ENCODE data around the gene MFN2. TPM values are rescaled to one million over a fixed set of nuclear protein-coding genes. Genes with fewer than 3 reads are reported as not detected.

Gene MFN2
- total RNA-seq, 2 experiments from 2014 or later, result 52.5 to 71.6 TPM

GRCh38 chr1:11942280-11942679 is 38.0 kb upstream of the MFN2 start:
- no peak for ATAC-seq
- DNase-seq, result no peak
- ChIA-PET CTCF (no interaction called here), POLR2A (interaction anchor here (3.2 kb wide), 1 partner anchor 33 kb away, joined by 13 read pairs; no protein-coding TSS in a partner anchor)
- no peaks in the 10 kb centered on the region for H3K4me1 Mint-ChIP-seq
- H3K27ac Mint-ChIP-seq, result no peak overlapping the region
- H3K27me3 Mint-ChIP-seq, result no peaks in the 10 kb centered on the region
- peaks cover 3% of the 10 kb centered on the region for H3K36me3 Mint-ChIP-seq (ENCODE audit: low read depth)
- no peak overlapping the region for H3K4me3 Mint-ChIP-seq
- H3K9me3 Mint-ChIP-seq (ENCODE audit: low read depth), result peaks cover 5% of the 10 kb centered on the region
- intact Hi-C loops (cut with DNase I, micrococcal nuclease), result no loop called here

- POLR2A ChIA-PET, result no interaction called here
- ATAC-seq (no peak), DNase-seq (no peak)
- H3K27ac Mint-ChIP-seq, result no peak overlapping the region
- CTCF ChIA-PET, result interaction anchor here (0.5 kb wide), 1 partner anchor 1543 kb away, joined by 3 read pairs; no protein-coding TSS in a partner anchor
- H3K36me3 Mint-ChIP-seq (ENCODE audit: low read depth), result peaks cover 3% of the 10 kb centered on the region
- intact Hi-C loops (cut with DNase I, micrococcal nuclease), result no loop called here
- H3K4me3 Mint-ChIP-seq, result no peak overlapping the region
- no peaks in the 10 kb centered on the region for H3K27me3 Mint-ChIP-seq
- H3K4me1 Mint-ChIP-seq, result no peaks in the 10 kb centered on the region
- H3K9me3 Mint-ChIP-seq (ENCODE audit: low read depth), result peaks cover 5% of the 10 kb centered on the region
These were observed 36.6 kb upstream of the MFN2 start for GRCh38 chr1:11943619-11944018.

GRCh38 chr1:11944358-11944931 is 35.8 kb upstream of the MFN2 start:
- Mint-ChIP-seq H3K36me3 (ENCODE audit: low read depth) (peaks cover 4% of the 10 kb centered on the region), H3K9me3 (ENCODE audit: low read depth) (peaks cover 5% of the 10 kb centered on the region), H3K4me3 (no peak overlapping the region), H3K4me1 (no peaks in the 10 kb centered on the region), H3K27me3 (no peaks in the 10 kb centered on the region), H3K27ac (no peak overlapping the region)
- intact Hi-C loops (cut with DNase I, micrococcal nuclease), result no loop called here
- DNase-seq (no peak), ATAC-seq (no peak)
- CTCF ChIA-PET, result no interaction called here
- POLR2A ChIA-PET, result no interaction called here

GRCh38 chr1:11946647-11947046 is 33.6 kb upstream of the MFN2 start:
- Mint-ChIP-seq H3K27ac (no peak overlapping the region), H3K4me3 (no peak overlapping the region), H3K27me3 (no peaks in the 10 kb centered on the region), H3K36me3 (ENCODE audit: low read depth) (peaks cover 4% of the 10 kb centered on the region), H3K4me1 (no peaks in the 10 kb centered on the region), H3K9me3 (ENCODE audit: low read depth) (peaks cover 5% of the 10 kb centered on the region)
- intact Hi-C loops (cut with DNase I, micrococcal nuclease), result no loop called here
- ChIA-PET POLR2A (interaction anchor here (1.2 kb wide), 1 partner anchor 39 kb away, joined by 3 read pairs; no protein-coding TSS in a partner anchor), CTCF (no interaction called here)
- ATAC-seq (no peak), DNase-seq (no peak)

GRCh38 chr1:11948822-11949458 is 31.3 kb upstream of the MFN2 start:
- DNase-seq, result peak; percentile 46
- H3K9me3 Mint-ChIP-seq (ENCODE audit: low read depth), result peaks cover 5% of the 10 kb centered on the region
- no peaks in the 10 kb centered on the region for H3K27me3 Mint-ChIP-seq
- ChIA-PET POLR2A (interaction anchor here (1.1 kb wide), 1 partner anchor 41 kb away, joined by 3 read pairs; no protein-coding TSS in a partner anchor), CTCF (no interaction called here)
- H3K36me3 Mint-ChIP-seq (ENCODE audit: low read depth), result peaks cover 6% of the 10 kb centered on the region
- ATAC-seq, result peak; percentile 33
- H3K4me3 Mint-ChIP-seq, result no peak overlapping the region
- intact Hi-C loops (cut with DNase I, micrococcal nuclease), result no loop called here
- no peak overlapping the region for H3K27ac Mint-ChIP-seq
- H3K4me1 Mint-ChIP-seq, result no peaks in the 10 kb centered on the region

GRCh38 chr1:11951901-11952300 is 28.3 kb upstream of the MFN2 start:
- intact Hi-C loops (cut with DNase I, micrococcal nuclease), result no loop called here
- CTCF ChIA-PET, result no interaction called here
- no peaks in the 10 kb centered on the region for H3K27me3 Mint-ChIP-seq
- H3K36me3 Mint-ChIP-seq (ENCODE audit: low read depth), result peaks cover 3% of the 10 kb centered on the region
- no peaks in the 10 kb centered on the region for H3K4me1 Mint-ChIP-seq
- ATAC-seq, result no peak
- no peaks in the 10 kb centered on the region for H3K9me3 Mint-ChIP-seq (ENCODE audit: low read depth)
- no peak overlapping the region for H3K4me3 Mint-ChIP-seq
- H3K27ac Mint-ChIP-seq, result no peak overlapping the region
- POLR2A ChIA-PET, result interaction anchor here (0.7 kb wide), 1 partner anchor 42 kb away, joined by 4 read pairs; no protein-coding TSS in a partner anchor
- DNase-seq, result no peak

GRCh38 chr1:11952455-11953109 is 27.7 kb upstream of the MFN2 start:
- Mint-ChIP-seq H3K4me3 (no peak overlapping the region), H3K27me3 (no peaks in the 10 kb centered on the region), H3K36me3 (ENCODE audit: low read depth) (peaks cover 3% of the 10 kb centered on the region), H3K27ac (no peak overlapping the region), H3K4me1 (no peaks in the 10 kb centered on the region), H3K9me3 (ENCODE audit: low read depth) (no peaks in the 10 kb centered on the region)
- ChIA-PET CTCF (interaction anchor here (0.5 kb wide), 1 partner anchor 114 kb away, joined by 3 read pairs; no protein-coding TSS in a partner anchor), POLR2A (interaction anchor here (0.7 kb wide), 1 partner anchor 42 kb away, joined by 4 read pairs; no protein-coding TSS in a partner anchor)
- DNase-seq (no peak), ATAC-seq (no peak)
- intact Hi-C loops (cut with DNase I, micrococcal nuclease), result no loop called here

- Mint-ChIP-seq H3K9me3 (ENCODE audit: low read depth) (no peaks in the 10 kb centered on the region), H3K4me3 (no peak overlapping the region), H3K36me3 (ENCODE audit: low read depth) (peaks cover 2% of the 10 kb centered on the region), H3K27me3 (no peaks in the 10 kb centered on the region), H3K4me1 (no peaks in the 10 kb centered on the region), H3K27ac (no peak overlapping the region)
- DNase-seq, result no peak
- ChIA-PET CTCF (no interaction called here), POLR2A (no interaction called here)
- intact Hi-C loops (cut with DNase I, micrococcal nuclease), result no loop called here
- ATAC-seq, result no peak
These were observed 25.0 kb upstream of the MFN2 start for GRCh38 chr1:11955221-11955620.

- no peak overlapping the region for H3K27ac Mint-ChIP-seq
- ATAC-seq (no peak), DNase-seq (no peak)
- H3K4me1 Mint-ChIP-seq, result no peaks in the 10 kb centered on the region
- H3K27me3 Mint-ChIP-seq, result no peaks in the 10 kb centered on the region
- POLR2A ChIA-PET, result interaction anchor here (1.3 kb wide), 1 partner anchor 49 kb away, joined by 3 read pairs; no protein-coding TSS in a partner anchor
- intact Hi-C loops (cut with DNase I, micrococcal nuclease), result no loop called here
- no peak overlapping the region for H3K4me3 Mint-ChIP-seq
- no peaks in the 10 kb centered on the region for H3K36me3 Mint-ChIP-seq (ENCODE audit: low read depth)
- CTCF ChIA-PET, result no interaction called here
- no peaks in the 10 kb centered on the region for H3K9me3 Mint-ChIP-seq (ENCODE audit: low read depth)
These were observed 22.8 kb upstream of the MFN2 start for GRCh38 chr1:11957398-11957797.

- no peak for ATAC-seq
- Mint-ChIP-seq H3K36me3 (ENCODE audit: low read depth) (no peaks in the 10 kb centered on the region), H3K4me3 (no peak overlapping the region), H3K4me1 (no peaks in the 10 kb centered on the region), H3K27me3 (no peaks in the 10 kb centered on the region), H3K9me3 (ENCODE audit: low read depth) (no peaks in the 10 kb centered on the region), H3K27ac (no peak overlapping the region)
- intact Hi-C loops (cut with DNase I, micrococcal nuclease), result no loop called here
- ChIA-PET CTCF (no interaction called here), POLR2A (interaction anchor here (1.3 kb wide), 1 partner anchor 50 kb away, joined by 3 read pairs; no protein-coding TSS in a partner anchor)
- no peak for DNase-seq
These were observed 22.3 kb upstream of the MFN2 start for GRCh38 chr1:11957897-11958296.

GRCh38 chr1:11960276-11960675 is 20.0 kb upstream of the MFN2 start:
- CTCF ChIA-PET, result no interaction called here
- Mint-ChIP-seq H3K27me3 (no peaks in the 10 kb centered on the region), H3K4me3 (no peak overlapping the region), H3K9me3 (ENCODE audit: low read depth) (no peaks in the 10 kb centered on the region), H3K36me3 (ENCODE audit: low read depth) (no peaks in the 10 kb centered on the region), H3K4me1 (no peaks in the 10 kb centered on the region), H3K27ac (no peak overlapping the region)
- intact Hi-C loops (cut with DNase I, micrococcal nuclease), result no loop called here
- POLR2A ChIA-PET, result no interaction called here
- ATAC-seq (no peak), DNase-seq (no peak)

- H3K36me3 Mint-ChIP-seq (ENCODE audit: low read depth), result no peaks in the 10 kb centered on the region
- intact Hi-C loops (cut with DNase I, micrococcal nuclease), result no loop called here
- ATAC-seq, result no peak
- H3K27ac Mint-ChIP-seq, result no peak overlapping the region
- POLR2A ChIA-PET, result no interaction called here
- CTCF ChIA-PET, result no interaction called here
- H3K4me3 Mint-ChIP-seq, result no peak overlapping the region
- H3K4me1 Mint-ChIP-seq, result no peaks in the 10 kb centered on the region
- no peak for DNase-seq
- H3K27me3 Mint-ChIP-seq, result no peaks in the 10 kb centered on the region
- H3K9me3 Mint-ChIP-seq (ENCODE audit: low read depth), result no peaks in the 10 kb centered on the region
These were observed 19.5 kb upstream of the MFN2 start for GRCh38 chr1:11960715-11961114.
